NB4 (cell line): ENCODE data around the gene TBCK.

Experiments
- MAX ChIP-seq: IDR thresholded peaks from 2 replicates; pipeline ENCODE4 v1.6.1; 2011; ENCODE audit warnings: low read depth, low read length
- TF ChIP-seq, protein P1 (sequence below): IDR thresholded peaks from one replicate; pipeline ENCODE4 v1.5.1; 2012; ENCODE audit warnings: low read depth, low read length

GRCh38 chr4:106312997-106313522 lies 2.9 kb downstream of the TBCK start:
- TF ChIP-seq, protein P1, sequence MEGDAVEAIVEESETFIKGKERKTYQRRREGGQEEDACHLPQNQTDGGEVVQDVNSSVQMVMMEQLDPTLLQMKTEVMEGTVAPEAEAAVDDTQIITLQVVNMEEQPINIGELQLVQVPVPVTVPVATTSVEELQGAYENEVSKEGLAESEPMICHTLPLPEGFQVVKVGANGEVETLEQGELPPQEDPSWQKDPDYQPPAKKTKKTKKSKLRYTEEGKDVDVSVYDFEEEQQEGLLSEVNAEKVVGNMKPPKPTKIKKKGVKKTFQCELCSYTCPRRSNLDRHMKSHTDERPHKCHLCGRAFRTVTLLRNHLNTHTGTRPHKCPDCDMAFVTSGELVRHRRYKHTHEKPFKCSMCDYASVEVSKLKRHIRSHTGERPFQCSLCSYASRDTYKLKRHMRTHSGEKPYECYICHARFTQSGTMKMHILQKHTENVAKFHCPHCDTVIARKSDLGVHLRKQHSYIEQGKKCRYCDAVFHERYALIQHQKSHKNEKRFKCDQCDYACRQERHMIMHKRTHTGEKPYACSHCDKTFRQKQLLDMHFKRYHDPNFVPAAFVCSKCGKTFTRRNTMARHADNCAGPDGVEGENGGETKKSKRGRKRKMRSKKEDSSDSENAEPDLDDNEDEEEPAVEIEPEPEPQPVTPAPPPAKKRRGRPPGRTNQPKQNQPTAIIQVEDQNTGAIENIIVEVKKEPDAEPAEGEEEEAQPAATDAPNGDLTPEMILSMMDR, result no peak
- no peak for TF ChIP-seq MAX
